Adrenal gland (tissue), 12 donors: ENCODE results near the gene CFHR2. TPM values are rescaled to one million over a fixed set of nuclear protein-coding genes. Genes with fewer than 3 reads are reported as not detected.

Source experiments
- DNase-seq, 7 donors: peaks; one replicate each; pipeline ENCODE4 v3.0.0-alpha.2; 2019 to 2020
- H3K27ac ChIP-seq, 5 donors: fragments of 200-600 bp; sonication (generic) in 4 of 5; 1 replicate in 3 of 5; 2 replicates in 2 of 5; pipeline versions ENCODE4 v1.5.1 to v1.8.0; 2016 to 2020; ENCODE audit warnings: mild to moderate bottlenecking in 1 of 5
- H3K27me3 ChIP-seq: fragments of 200-600 bp; 2 replicates; pipeline ENCODE4 v1.8.0; 2021
- H3K36me3 ChIP-seq, 2 donors: fragments of 200-600 bp; replicated peaks in 1 of 2; 1 replicate in 1 of 2; 2 replicates in 1 of 2; pipeline versions ENCODE4 v1.5.1 to v1.8.0; 2018 to 2022
- H3K4me1 ChIP-seq, 2 donors: fragments of 200-600 bp; replicated peaks in 1 of 2; 1 replicate in 1 of 2; 2 replicates in 1 of 2; pipeline versions ENCODE4 v1.5.1 to v1.8.0; 2018 to 2021
- H3K4me3 ChIP-seq, 4 donors: fragments of 200-600 bp; sonication (generic) in 3 of 4; one replicate each; pipeline ENCODE4 v1.5.1; 2016 to 2018
- H3K9me3 ChIP-seq, 3 donors: fragments of 200-600 bp; sonication (generic) in 1 of 3; replicated peaks in 1 of 3; 1 replicate in 2 of 3; 2 replicates in 1 of 3; pipeline versions ENCODE4 v1.5.1 to v1.8.0; 2016 to 2021
- POLR2A ChIP-seq, 2 donors: fragments of 450-650 bp; IDR thresholded peaks; one replicate each; pipeline ENCODE4 v1.6.1; 2017; ENCODE audit warnings: antibody characterized with exemption in 2 of 2, mild to moderate bottlenecking in 2 of 2, moderate library complexity in 1 of 2
- WGBS, 4 donors: extraction: QIAGEN DNeasy Blood & Tissue Kit in 2 of 4; methylation state at CpG; one replicate each; pipeline versions ENCODE4 v1.1.5 to v1.1.7; 2013 to 2017; 5-methylcytosine and 5-hydroxymethylcytosine counted together
- intact Hi-C, 2 donors: fragments of 100-400 bp; cut with DNase I; formaldehyde crosslinking; loops; one replicate each; pipeline versions ENCODE4 v1.14.1 to v1.15.0; 2022 to 2023
- polyA plus RNA-seq, 3 donors: library from polyadenylated mRNA; stranded (reverse); fragments of 200-250 nt in 2 of 3; fragments of 350-450 nt in 1 of 3; fragmentation: Illumina TruSeq in 1 of 3; extraction: RNeasy Lipid Tissue Mini Kit (QIAGEN cat#74804) in 1 of 3; gene quantifications; one replicate each; pipeline ENCODE4 v1.2.3, GENCODE V29; 2013 to 2014
- total RNA-seq, 9 donors: library from RNA; depleted of rRNA in 4 of 9; stranded (reverse); fragments of >200 nt in 4 of 9; fragments of 120-200 nt in 1 of 9; fragmentation: NEBNext Ultra II Directional in 1 of 9; extraction: Animal tissue kit (Norgen Biotek cat#: 25700) in 1 of 9; gene quantifications; one replicate each; pipeline versions ENCODE4 v1.1.0 to v1.2.4, GENCODE V29; 2013 to 2023
- TF ChIP-seq, protein P1 (sequence below), 6 experiments: fragments of 450-650 bp in 4 of 6; fragments of 200-600 bp in 2 of 6; sonication (generic) in 1 of 6; IDR thresholded peaks; 1 replicate in 5 of 6; 2 replicates in 1 of 6; pipeline versions ENCODE4 v1.5.1 to v1.8.0; 2016 to 2021; ENCODE audit warnings: antibody characterized with exemption in 6 of 6, mild to moderate bottlenecking in 2 of 6, moderate library complexity in 1 of 6
- donor health status: healthy with polysubstance abuse.
- donor health status: Bipolar disorder and iron deficiency.
- donor health status: DM: yes; HTN: yes; CAD: no.
- donor health status: DM: no; HTN: no; CAD: no.
- donor health status: DM: no; HTN: no; CAD: no.
- donor health status: DM: yes; HTN: yes; CAD: no.

Gene CFHR2
- total and polyA plus RNA-seq, 12 donors = 0.28 to 0.46 (median 0.29) TPM; not detected in 9

DNA sequence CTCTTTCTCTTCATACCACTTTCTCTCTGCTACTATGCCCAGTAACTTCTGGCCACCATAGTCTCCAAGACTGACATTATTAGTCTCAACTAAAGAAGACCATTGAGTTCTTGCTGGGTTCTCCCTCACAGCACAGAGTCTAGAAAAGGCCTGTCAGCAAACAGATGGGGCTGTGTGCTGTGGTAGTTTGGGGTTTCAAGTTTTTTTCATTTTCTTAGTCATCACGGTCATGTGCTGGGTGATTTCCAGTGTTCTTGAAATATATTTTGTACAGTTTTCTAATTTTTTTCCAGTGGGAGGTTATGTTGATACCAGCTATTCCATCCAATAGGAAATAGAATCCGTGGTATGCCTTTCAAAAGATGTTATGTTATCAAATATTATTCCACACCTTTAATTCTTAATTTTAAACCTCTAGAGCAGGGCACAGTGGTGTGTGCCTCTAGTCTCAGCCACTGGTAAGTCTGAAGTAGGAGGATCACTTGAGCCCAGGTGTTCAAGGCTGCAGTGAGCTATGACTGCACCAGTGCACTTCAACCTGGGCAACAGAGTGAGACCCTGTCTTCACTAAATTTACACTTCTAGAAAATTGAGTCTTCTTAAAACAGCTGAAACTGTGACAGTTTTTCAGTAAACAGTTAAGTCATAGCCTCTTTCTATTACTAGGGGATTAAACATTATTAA lies 8.3 kb downstream of the CFHR2 start:
- no peaks in the 10 kb centered on the region for H3K27me3 ChIP-seq
- intact Hi-C loops = no loop called here
- 61 to 69% (median 65%) methylated on average over 2 of the region's 2 CpGs for WGBS, 4 donors
- no peaks in the 10 kb centered on the region for H3K36me3 ChIP-seq
- no peak overlapping the region for H3K27ac ChIP-seq
- H3K4me3 ChIP-seq = no peak overlapping the region
- no peak for DNase-seq
- H3K4me1 ChIP-seq = no peaks in the 10 kb centered on the region
- no peaks in the 10 kb centered on the region for H3K9me3 ChIP-seq
- no peak for TF ChIP-seq POLR2A (IDR thresholded peaks at IDR 0.05)
- TF ChIP-seq, protein P1, sequence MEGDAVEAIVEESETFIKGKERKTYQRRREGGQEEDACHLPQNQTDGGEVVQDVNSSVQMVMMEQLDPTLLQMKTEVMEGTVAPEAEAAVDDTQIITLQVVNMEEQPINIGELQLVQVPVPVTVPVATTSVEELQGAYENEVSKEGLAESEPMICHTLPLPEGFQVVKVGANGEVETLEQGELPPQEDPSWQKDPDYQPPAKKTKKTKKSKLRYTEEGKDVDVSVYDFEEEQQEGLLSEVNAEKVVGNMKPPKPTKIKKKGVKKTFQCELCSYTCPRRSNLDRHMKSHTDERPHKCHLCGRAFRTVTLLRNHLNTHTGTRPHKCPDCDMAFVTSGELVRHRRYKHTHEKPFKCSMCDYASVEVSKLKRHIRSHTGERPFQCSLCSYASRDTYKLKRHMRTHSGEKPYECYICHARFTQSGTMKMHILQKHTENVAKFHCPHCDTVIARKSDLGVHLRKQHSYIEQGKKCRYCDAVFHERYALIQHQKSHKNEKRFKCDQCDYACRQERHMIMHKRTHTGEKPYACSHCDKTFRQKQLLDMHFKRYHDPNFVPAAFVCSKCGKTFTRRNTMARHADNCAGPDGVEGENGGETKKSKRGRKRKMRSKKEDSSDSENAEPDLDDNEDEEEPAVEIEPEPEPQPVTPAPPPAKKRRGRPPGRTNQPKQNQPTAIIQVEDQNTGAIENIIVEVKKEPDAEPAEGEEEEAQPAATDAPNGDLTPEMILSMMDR (IDR thresholded peaks at IDR 0.05) = no peak

DNA sequence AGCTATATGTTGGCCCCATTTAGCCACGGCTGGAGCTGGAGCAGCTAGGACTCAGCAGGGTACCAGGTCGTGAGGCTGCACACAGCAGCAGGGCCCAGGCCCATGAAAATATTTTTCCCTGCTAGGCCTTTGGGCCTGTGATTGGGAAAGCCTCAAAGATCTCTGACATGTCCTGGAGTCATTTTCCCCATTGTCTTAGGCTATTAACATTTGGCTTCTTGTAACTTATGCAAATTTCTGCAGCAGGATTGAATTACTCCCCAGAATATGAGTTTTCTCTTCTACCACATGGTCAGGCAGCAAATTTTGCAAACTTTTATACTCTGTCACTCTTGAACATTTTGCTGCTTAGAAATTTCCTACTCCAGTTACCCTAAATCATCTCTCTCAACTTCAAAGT lies 11.2 kb downstream of the CFHR2 start:
- intact Hi-C loops = no loop called here
- no peak overlapping the region for H3K27ac ChIP-seq
- H3K9me3 ChIP-seq = no peaks in the 10 kb centered on the region
- no peak for TF ChIP-seq POLR2A (IDR thresholded peaks at IDR 0.05)
- TF ChIP-seq, protein P1 (IDR thresholded peaks at IDR 0.05) = no peak
- DNase-seq = no peak
- no peak overlapping the region for H3K4me3 ChIP-seq
- no peaks in the 10 kb centered on the region for H3K27me3 ChIP-seq
- no peaks in the 10 kb centered on the region for H3K4me1 ChIP-seq
- H3K36me3 ChIP-seq = no peaks in the 10 kb centered on the region
- WGBS, 4 donors = 52 to 61% (median 55%) methylated on average over 2 of the region's 2 CpGs

DNA sequence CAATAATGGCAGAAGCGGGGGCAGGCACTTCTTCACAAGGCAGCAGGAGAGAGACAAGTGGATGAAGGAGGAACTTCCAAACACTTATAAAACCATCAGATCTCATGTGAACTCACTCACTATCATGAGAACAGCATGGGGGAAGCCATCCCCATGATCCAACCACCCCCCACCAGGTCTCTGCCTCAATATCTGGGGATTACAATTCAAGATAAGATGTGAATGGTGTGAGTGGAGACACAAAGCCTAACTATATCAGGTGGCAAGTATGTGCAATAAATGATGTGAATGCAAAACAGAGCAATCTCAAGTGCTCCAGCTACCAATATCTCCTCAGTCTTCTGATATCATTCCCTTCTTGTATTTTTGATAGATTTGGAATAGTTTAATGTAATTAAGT lies 12.4 kb downstream of the CFHR2 start:
- no peaks in the 10 kb centered on the region for H3K9me3 ChIP-seq

DNA sequence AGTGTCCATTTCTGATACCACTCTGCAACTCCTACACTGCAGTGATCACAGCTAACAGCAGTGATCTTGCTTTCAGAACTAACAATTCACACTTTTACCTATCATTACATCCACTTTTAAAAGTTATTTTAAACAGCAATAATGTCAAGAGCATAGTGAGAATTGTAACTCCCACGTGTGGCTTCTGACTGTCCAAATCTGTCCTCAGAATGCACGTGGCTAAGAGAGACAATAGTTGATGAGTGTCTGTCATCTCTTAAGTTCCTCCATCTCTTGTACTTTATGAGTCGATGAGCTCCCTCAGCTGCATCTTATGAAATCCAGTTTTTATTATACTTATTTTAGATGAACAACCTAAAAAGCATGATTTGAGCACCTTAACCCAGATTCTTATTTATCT lies 17.3 kb downstream of the CFHR2 start:
- Histone ChIP-seq H3K27me3 (no peaks in the 10 kb centered on the region), H3K4me1 (no peaks in the 10 kb centered on the region), H3K27ac (no peak overlapping the region), H3K36me3 (no peaks in the 10 kb centered on the region), H3K4me3 (no peak overlapping the region), H3K9me3 (no peaks in the 10 kb centered on the region)
- intact Hi-C loops = no loop called here
- DNase-seq = no peak
- WGBS, 4 donors = 45 to 65% (median 53%) methylated on average over 3 of the region's 3 CpGs
- TF ChIP-seq, protein P1 (IDR thresholded peaks at IDR 0.05) = no peak

More for the DNA sequence above, 12.4 kb downstream of the CFHR2 start:
- WGBS, 4 donors = 84 to 100% (median 92%) methylated on average over 1 of the region's 1 CpG
- DNase-seq = no peak
- TF ChIP-seq POLR2A (IDR thresholded peaks at IDR 0.05) = no peak
- TF ChIP-seq, protein P1 (IDR thresholded peaks at IDR 0.05) = no peak
- H3K4me3 ChIP-seq = no peak overlapping the region
- H3K27me3 ChIP-seq = no peaks in the 10 kb centered on the region
- no peaks in the 10 kb centered on the region for H3K36me3 ChIP-seq
- no peaks in the 10 kb centered on the region for H3K4me1 ChIP-seq
- intact Hi-C loops = no loop called here
- H3K27ac ChIP-seq = no peak overlapping the region
